Measurements from ENCODE around the gene PPP2R2B.
"Not testable (repeated sequence)": the region's sequence is repeated elsewhere in the genome, so short reads cannot be mapped to it uniquely, and the experiment has no call there.

Gene PPP2R2B

GRCh38 chr5:146643776-146644175 is 234.8 kb downstream of the PPP2R2B start:
- no peak for DNase-seq

DNA sequence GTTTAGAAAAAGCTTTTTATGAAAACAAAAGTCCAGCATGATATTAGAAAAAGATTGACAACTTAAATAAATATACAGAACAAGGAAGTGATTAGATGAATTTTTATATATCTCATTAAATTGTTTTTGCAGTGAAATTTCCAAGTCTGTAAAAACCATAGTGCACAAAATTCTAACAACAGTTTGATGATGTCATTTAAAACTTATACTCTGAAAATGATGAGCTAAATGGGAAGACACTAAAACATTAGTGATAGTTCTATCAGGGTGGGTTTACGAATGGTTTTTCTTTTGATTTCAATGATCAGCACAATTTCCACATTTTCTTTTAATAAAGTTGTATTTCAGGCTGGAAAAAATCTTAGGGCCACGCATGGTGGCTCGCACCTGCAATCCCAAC is 236.1 kb downstream of the PPP2R2B start:
- no peak for DNase-seq

DNA sequence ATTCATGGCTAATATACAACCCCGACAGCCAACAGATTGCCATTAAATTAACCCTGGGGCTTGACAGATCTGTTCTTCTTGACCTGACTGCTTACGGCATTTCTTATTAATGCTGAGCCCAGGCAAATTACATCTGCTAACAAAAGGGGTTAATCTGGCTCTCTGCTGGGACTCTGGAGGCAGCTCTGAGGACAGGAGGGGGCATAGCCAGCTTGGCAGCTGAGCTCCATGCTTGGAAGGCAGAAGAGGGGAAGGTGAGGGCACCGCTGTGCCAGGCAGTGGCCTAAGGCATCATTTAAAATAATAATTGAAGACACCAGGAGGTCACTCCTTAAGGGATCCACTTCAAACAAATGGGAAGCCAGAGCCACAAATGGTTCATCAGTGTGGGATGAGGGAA is 236.6 kb downstream of the PPP2R2B start:
- DNase-seq: no peak

- DNase-seq: no peak
Observed at GRCh38 chr5:146640285-146640896, 238.2 kb downstream of the PPP2R2B start.

- DNase-seq: no peak
Observed at GRCh38 chr5:146635443-146635842, 243.1 kb downstream of the PPP2R2B start.

GRCh38 chr5:146633323-146633764 is 245.2 kb downstream of the PPP2R2B start:
- no peak for DNase-seq

- no peak for DNase-seq
Observed at GRCh38 chr5:146632620-146633322, 245.8 kb downstream of the PPP2R2B start.

DNA sequence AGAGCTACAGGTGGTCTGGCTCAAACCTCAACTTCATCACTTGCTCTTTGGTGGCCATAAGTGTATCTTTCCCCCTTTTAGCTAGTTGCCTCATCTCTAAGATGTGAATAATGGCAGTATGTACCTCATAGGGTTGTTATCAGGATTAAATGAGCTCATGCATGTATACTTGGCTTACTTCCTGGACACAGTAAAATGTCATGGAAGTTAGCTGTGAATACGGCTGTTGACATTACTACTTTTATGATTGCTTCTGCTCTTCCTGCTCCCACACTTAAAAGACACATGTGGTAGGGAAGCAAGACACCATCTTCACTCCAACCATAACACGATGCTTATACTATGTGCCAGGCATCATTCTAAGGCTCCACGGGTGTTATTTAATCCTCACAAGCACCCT is 248.1 kb downstream of the PPP2R2B start:
- DNase-seq: no peak

DNA sequence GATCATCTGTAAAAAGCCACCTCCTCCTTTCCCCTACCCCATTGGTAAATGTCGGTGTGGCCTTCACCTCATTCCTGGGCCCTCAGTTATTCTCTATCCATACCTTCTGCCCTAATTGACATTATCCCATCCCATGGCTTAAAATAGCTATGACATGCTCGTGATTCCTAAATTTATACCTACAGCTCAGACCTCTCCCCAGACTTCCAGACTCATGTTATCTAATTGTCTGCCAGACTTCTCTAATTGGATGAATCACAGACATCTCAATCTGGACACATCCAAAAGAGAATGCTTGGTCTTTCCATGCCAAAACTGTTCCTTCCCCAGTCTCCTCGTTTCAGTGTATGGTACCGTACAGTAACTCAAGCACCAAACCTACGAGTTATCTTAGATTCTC is 249.6 kb downstream of the PPP2R2B start:
- no peak for DNase-seq

GRCh38 chr5:146626936-146627335 is 251.6 kb downstream of the PPP2R2B start:
- DNase-seq: no peak

GRCh38 chr5:146624179-146624578 is 254.4 kb downstream of the PPP2R2B start:
- DNase-seq: no peak

DNA sequence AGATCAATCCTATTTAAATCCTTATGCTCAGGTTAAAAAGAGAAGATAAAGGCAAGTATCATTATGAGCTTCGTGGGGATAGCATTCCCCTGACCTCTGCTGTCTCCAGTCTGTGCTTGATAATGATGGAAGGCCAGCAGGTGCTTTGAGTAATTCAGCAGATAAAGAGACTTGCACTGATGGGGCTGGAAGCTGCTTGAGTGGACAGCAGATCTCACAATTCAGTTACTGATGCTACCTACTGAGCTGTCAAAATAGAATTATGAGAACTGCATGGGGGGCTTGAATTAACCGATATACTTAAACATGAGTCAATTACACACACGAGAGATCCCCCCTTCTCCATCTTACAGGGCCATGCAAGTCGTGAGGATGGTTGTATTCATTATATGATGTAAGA is 254.9 kb downstream of the PPP2R2B start:
- no peak for DNase-seq

GRCh38 chr5:146623009-146623408 is 255.5 kb downstream of the PPP2R2B start:
- DNase-seq: no peak

DNA sequence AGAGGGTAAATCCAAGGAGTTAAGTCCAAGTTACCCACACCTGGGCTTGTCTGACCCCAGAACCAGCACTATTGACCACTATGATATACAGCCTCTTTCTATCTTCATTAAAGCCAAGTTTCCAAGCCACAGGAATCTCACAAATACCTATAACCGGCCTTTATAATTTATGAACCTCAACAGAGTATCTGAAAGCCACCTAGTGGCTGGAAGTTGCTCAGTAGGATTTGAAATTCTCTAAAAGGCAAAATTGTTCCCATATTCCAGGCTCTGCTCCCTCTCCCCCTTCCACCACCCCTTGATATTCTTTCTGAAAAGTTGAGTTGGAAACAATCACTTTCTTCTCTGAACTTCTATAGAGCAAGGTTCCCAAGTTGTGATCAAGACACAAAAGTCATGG is 256.2 kb downstream of the PPP2R2B start:
- DNase-seq: no peak

- no peak for DNase-seq
Observed at GRCh38 chr5:146620669-146621051, 257.9 kb downstream of the PPP2R2B start.

DNA sequence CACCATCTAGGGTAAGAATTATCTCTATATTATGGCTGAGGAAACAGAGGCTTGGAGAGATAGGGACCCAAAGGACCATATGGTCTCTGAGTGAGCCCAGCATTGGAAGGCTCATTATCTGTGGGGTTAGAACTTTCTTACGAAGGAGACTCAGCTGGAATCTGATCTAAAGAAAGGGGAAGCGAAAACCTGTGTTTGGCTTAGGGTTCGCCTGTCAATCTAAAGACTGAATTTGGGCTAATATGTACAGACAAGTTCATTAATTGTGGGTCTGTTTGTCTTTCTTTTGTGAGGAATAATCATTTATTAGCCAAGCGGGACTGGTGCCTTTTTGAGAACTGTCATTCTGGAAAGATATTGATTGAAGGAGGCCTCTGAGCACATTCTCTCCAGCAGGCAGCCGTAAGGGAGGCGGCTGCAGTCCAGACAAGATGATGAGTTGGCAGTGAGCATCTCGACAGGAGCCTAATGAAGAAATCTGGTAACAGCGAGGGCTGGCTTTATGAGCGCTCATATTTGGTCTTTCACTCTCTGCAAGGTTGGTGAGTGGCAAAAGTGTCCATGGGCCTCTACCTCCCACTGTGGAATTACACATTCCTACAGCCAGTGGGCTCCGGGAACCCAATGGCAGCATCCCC is 258.4 kb downstream of the PPP2R2B start:
- no peak for DNase-seq

GRCh38 chr5:146618434-146618833 is 260.1 kb downstream of the PPP2R2B start:
- no peak for DNase-seq

DNA sequence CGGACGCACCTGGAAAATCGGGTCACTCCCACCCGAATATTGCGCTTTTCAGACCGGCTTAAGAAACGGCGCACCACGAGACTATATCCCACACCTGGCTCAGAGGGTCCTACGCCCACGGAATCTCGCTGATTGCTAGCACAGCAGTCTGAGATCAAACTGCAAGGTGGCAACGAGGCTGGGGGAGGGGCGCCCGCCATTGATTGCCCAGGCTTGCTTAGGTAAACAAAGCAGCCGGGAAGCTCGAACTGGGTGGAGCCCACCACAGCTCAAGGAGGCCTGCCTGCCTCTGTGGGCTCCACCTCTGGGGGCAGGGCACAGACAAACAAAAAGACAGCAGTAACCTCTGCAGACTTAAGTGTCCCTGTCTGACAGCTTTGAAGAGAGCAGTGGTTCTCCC is 268.8 kb downstream of the PPP2R2B start:
- not testable (repeated sequence) for DNase-seq

DNA sequence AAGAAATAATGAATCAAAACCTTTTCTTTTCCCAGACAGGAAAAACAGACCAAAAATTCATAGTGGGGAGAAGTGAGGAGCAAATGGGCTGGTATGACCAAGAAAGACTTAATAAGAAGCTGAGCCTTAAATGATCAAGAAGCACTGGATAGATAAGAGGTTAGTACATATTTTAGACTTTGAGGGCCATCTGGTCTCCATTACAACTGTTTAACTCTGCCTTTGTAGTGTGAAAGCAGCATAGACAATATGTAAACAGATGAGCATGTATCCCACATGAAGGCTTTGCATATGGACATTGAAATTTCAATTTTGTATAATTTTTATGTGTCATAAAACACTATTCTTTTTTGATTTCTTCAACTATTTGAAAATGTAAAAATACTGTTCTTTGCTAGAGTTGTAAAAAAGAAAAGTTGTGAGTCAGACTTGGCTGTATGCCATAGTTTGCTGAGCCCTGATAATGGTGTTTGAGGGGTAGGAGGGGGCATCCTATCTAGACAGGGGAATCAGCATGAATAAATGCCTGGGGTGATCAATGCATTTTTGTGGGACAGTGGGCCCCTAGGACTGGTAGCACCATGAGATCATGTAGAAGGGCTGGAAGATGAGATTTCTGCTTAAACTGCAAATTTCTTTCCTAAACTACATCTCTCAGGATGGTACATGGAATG is 270.8 kb downstream of the PPP2R2B start:
- DNase-seq: no peak

DNA sequence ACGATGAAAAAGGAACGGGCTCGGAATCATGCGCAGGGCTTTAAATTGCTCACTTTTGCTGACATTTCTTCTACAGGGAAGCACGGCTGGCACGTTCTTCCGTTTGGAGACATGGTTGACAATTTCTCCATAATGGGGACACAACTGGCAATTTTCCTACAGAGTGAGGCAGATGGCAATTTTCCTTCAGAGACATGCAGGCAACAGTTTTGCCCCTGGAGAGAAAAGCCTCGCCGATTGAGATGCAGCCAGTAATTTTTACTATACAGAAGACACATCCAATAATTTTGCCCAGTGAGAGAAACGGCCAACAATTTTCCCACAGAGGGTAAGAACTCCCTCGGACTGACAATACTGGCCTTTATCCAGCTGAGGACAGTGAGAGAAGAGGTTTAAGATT is 271.7 kb downstream of the PPP2R2B start:
- no peak for DNase-seq

DNA sequence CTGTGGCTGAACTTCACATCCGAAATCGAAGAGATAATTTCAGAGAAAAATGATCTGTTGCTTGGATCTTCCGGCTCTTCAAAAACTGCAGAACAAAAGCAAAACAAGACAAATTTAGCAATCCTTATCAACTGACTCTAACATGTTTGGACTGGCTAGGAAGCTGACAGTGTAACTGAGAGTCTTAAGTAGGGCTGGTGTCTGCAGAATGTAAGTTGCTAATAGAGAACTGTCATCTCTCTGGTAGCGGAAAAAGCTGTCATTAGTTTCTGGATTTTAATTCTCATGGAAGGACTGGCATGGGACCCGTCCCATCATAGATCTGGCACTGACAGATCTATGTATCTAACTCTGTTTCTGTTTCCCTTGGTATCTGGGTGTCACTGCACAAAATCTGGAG is 278.2 kb downstream of the PPP2R2B start:
- DNase-seq: no peak

GRCh38 chr5:146599261-146599660 is 279.3 kb downstream of the PPP2R2B start:
- no peak for DNase-seq

DNA sequence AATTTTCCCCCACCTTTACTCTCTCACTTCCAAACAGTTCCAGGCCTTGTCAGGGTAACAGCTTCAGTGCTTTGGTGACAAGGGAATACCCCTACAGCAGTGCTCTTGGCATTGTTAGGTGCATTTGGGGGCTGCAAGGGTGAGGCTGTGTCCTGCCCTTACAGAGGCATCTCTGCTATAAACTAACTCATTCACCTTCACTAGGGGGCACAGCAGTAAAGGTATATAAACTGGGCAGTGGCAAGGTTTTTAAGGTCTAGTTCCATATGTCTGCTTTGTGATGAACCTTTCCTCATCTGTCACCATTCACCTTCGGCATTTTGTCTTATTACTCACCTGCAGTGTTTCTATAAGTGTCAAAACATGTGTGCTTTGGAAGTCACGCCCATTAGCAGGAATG is 283.5 kb downstream of the PPP2R2B start:
- no peak for DNase-seq

GRCh38 chr5:146592352-146592751 is 286.2 kb downstream of the PPP2R2B start:
- DNase-seq: no peak
